HG03039 (cell line): ENCODE data around the gene WWC2.
"Not testable (repeated sequence)": the region's sequence is repeated elsewhere in the genome, so short reads cannot be mapped to it uniquely, and the experiment has no call there.

ENCODE experiments used
- ATAC-seq: cut with Tn5 transposase; IDR thresholded peaks from one replicate; pipeline ENCODE4 v1.9.1; 2021; ENCODE audit warnings: mild to moderate bottlenecking, moderate library complexity; ENCODE audit not compliant: unreplicated experiment

Gene WWC2

DNA sequence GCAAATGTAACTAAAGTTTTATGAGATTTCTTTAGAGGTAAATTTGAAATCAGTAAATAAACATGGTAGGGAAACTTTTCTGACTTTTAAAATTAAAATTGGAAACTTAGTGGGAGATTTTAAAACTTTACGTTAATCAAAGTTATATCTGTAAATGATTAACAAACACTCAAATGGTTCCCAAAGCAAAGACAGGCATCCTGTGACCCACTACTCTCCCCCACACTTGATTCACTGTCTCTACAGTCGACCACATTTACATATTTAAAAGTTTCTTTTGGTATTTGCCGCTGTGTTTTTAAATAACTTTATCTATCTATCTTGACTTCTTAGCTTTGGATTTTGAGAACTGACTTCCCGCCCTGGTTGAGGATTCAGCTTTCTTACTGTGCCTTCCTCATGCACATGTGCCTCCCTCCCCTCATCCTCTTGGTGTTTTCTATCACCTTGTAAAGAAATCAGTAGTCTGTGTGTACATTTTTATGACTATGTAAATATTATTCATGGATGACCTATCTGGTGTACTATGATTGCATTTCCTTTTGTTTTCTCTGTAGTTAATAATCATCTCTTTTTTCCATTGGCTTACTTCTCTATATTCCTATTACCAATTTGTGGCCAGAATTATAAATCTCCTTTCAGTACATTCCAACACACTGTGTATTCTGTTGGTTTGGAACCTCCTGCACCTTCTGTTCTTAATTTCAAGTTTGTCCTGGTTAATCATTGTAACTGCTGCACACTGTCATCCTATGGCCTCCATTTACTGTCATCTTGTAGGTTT, 72.6 kb downstream of the WWC2 start:
- no peak for ATAC-seq

DNA sequence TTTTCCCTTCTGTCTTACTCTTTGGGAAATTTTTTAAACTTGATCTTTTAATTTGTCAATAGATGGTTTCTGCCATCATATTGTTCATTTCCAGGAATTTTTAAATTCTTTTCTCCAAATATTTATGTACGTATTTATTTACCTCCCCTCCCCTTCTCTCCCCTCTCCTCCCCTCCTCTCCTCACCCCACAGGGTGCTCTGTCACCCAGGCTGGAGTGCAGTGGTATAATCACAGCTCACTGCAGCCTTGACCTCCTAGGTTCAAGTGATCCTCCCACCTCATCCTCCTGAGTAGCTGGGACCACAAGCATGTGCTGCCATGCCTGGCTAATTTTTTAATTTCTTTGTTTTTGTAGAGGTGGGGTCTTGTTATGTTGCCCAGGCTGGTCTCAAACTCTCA, 73.8 kb downstream of the WWC2 start:
- no peak for ATAC-seq

- ATAC-seq, result no peak
These were observed 74.8 kb downstream of the WWC2 start for GRCh38 chr4:183173580-183174526.

- no peak for ATAC-seq
These were observed 76.7 kb downstream of the WWC2 start for GRCh38 chr4:183175631-183176232.

DNA sequence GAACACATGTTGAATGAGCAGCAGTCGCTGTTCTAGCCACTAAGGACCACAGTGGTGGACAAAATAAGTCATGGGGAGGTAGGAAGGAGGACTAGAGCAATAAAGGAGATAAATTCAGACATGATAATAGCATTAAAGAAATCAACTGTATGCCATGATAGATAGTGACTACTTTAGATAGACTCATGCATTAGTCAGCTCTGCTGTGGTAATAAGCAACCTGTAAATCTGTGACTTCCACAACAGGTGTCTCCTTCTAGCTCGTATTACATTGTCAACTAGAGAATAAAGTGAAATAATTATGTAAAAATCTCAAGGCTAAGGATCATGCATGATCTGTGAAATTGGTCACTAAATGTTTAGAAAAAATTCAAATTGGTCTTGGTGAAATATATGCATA, 77.9 kb downstream of the WWC2 start:
- ATAC-seq, result no peak

DNA sequence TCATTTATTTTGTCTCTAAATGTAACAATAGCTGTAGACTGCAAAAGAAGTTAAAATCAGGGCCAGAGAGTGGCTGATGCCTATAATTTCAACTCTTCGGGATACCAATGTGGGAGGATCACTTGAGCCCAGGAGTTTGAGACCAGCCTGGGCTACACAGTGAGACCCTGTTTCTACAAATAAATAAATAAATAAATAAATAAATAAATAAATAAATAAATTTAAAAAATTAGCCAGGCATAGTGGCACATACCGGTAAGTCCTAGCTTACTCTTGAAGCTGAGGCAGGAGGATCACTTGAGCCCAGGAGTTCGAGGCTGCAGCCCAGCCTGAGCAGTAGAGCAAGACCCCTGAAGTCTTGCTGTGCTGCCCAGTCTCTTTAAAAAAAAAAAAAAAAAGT, 79.1 kb downstream of the WWC2 start:
- no peak for ATAC-seq

DNA sequence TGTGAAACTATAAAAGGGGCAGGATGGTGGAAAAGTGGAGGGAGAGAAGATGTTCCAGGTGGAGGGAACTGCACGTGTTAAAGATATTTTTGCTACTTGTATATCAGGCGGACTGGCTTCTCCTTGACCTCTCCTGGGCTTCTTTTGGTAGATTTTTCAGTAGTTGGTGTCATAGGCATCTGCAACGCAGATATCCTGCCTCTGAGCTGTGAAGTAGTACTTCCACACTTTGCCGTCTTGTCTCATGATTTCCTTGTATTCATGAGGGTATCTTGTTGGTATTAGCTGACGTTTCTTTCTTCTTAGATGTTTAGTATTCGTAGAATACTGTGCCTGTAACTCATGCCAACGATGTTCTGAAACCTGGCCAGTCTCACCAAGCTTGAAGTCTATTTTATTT, 81.0 kb downstream of the WWC2 start:
- ATAC-seq, result no peak

- no peak for ATAC-seq
These were observed 81.6 kb downstream of the WWC2 start for GRCh38 chr4:183180621-183181020.

GRCh38 chr4:183181081-183181480, 82.0 kb downstream of the WWC2 start:
- ATAC-seq, result no peak

GRCh38 chr4:183182873-183183725, 84.0 kb downstream of the WWC2 start:
- ATAC-seq, result no peak

DNA sequence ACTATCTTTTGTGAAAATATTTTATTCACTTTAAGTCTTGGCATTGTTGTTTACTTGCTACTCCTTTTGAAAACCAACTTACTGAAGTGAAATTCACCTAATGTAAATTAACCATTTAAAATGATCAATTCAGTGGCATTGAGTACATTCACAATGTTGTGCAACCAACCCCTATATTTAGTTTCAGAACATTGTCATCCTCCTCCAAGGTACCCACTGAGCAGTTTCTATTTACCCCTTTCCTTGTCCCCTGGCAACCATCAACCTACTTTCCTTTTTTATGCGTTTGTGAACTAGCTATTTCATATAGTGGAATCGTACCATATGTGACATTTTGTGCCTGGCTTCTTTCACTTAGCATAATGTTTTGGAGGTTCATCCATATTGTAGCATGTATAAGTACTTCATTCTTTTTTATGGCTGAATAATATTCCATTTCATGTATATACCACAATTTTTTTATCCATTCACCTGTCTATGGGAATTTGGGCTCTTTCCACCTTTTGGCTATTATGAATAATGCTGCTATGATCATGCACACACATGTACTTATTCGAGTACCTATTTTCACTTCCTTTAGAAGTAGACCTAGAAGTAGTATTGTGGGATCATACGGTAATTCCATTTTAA, 85.0 kb downstream of the WWC2 start:
- no peak for ATAC-seq

- ATAC-seq, result no peak
These were observed 86.0 kb downstream of the WWC2 start for GRCh38 chr4:183185018-183185417.

DNA sequence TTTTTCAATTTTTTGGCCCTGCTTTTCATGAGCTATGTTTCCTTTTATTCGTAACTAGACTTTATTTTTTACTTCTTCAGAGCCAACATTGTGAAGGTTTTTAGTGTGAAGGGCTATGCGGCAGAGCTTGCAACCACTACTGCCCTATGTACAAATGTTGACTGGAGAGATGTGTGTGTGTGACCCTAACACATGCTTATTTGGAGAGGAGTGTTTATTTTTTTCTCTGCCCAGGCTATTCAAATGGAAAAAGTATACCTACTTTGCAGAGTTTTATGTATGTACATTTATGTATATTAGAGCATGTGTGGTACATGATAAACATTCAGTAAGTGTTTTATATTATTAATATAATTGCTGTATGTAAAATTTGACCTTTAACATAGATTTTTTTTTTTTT, 86.5 kb downstream of the WWC2 start:
- ATAC-seq, result no peak

- ATAC-seq, result no peak
These were observed 87.8 kb downstream of the WWC2 start for GRCh38 chr4:183186813-183187212.

DNA sequence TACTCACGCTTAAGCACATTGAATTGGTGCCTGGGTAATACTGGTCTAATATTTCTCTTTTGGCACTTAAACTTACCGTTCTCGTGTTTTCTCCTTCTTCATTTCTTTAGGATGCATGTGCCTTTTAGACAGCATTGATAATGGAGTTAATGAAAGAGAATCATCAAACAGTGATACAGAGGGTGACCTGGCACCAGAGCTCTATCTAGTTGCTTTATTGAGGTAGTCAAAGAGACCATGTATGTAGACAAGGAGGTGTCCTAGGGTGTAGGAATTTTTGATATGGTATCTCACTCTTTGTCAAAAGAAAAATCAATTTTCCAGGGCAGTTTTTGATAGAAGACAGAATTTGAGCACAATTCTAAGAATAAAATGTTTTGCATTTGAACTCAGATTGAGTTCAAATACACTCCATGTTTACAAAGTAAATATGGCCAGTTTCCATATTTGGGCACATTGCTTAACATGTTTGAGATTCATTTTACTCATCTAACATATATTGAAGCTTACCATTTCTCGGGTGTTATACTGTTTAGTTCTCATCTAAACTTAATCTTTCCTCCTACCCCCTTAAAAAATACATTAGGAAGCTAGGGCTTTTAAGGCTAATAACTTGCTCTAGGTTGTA, 92.0 kb downstream of the WWC2 start:
- no peak for ATAC-seq

- ATAC-seq, result no peak
These were observed 92.6 kb downstream of the WWC2 start for GRCh38 chr4:183191630-183192029.

DNA sequence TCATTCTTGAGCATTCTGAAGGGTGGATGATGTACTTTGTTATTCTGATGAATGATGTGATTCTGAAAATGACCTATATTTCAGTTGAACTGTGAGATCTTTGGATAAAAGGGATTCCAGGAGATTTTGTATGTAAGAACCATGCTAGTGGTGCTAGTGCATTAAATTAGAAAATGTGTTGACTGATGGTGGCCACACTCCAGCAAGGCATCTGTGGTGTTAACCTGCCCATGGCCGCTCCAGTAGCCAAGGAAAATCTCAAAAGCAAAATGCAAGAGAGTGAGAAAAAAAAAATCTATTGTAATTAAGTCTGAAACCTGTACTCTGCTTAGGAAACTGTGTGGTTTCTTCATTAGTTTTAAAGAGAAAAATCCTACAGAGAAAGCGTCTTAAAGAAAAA, 93.5 kb downstream of the WWC2 start:
- no peak for ATAC-seq

DNA sequence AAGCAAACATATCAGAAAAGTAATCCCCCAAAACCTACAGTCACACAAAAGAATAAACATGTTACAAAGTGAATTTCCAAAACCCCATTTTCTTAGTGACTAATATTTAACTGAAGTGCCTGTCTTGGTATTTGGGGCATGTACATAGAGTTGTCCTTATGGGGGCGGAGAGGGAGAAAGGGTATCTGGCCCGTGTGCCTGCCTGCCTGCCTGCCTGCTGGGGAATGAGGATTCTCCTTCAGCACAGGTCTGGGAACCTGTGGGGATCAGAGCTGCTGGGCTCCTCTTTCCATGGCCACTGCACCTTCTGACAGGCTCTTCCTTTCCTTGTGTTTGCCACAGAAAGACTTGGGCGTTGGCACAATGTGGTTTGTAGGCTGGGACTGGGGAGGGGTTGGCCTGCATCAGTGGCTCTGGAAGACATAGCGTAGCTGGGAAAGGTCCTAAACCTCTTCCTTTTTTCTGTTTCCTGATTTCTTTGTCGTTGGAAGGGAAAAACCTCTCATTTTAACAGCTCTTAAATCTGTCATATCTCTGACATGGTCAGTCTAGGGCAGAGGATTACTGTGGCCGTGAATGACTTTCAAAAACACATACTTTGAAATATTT, 94.8 kb downstream of the WWC2 start:
- not testable (repeated sequence) for ATAC-seq

DNA sequence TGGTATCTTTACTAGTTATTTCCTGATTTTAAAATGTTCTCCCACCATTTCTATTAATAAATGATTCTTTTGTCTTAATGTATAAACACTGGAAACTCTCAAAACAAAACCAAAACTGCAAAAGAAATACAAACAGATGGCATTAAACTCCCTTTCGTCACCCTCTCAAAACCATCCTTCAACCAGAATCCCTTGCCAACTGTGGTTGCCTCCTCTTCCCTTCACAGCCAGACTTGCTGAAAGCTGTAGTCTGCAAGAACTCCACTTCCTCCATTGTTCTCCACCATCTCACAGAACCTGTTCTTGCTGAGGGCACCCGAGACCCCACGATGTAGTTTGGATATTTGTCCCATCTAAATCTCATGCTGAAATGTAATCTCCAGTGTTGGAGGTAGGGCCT, 96.5 kb downstream of the WWC2 start:
- ATAC-seq, result no peak
